GM03348 (cell line): Measurements from ENCODE around the gene ATXN2L.

Experiments used
- DNase-seq: peaks from one replicate; pipeline ENCODE4 v3.0.0; 2012; ENCODE audit warnings: low spot score

Gene ATXN2L

DNA sequence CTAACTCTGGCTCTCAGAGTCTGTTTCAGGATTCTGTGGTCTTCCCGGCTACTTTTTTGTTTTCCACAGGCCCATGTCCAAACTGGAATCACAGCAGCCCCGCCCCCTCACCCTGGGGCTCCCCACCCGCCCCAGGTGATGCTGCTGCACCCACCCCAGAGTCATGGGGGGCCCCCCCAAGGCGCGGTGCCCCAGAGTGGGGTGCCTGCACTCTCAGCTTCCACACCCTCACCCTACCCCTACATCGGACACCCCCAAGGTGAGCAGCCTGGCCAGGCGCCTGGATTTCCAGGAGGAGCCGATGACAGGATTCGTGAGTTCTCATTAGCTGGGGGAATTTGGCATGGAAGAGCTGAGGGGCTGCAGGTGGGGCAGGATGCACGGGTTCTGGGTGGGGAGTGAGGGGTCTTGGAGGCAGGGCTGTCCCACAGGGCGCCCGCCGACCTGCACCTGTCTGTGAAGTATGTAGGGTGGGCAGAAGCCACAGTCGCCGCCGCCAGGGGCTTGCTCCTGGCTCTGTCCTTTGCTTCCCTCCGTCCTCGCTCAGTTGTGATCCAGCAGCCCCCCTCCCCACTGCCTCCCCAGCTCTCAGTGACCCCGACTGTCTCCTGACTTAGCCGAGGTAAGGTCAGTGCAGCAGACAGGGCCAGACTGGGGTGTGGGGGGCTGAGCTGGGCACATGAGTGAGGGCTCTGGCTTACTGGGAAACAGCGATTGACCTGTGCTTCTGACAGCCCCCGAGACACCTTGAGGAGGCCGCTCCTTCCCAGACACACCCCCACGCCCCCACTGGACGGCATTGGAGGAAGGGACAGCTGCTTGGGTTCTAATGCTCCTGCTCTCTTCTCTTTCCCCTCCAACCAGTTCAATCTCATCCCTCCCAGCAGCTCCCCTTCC lies 13.3 kb downstream of the ATXN2L start:
- DNase-seq: no peak

- no peak for DNase-seq
These were observed 13.9 kb downstream of the ATXN2L start for GRCh38 chr16:28836761-28837064.

DNA sequence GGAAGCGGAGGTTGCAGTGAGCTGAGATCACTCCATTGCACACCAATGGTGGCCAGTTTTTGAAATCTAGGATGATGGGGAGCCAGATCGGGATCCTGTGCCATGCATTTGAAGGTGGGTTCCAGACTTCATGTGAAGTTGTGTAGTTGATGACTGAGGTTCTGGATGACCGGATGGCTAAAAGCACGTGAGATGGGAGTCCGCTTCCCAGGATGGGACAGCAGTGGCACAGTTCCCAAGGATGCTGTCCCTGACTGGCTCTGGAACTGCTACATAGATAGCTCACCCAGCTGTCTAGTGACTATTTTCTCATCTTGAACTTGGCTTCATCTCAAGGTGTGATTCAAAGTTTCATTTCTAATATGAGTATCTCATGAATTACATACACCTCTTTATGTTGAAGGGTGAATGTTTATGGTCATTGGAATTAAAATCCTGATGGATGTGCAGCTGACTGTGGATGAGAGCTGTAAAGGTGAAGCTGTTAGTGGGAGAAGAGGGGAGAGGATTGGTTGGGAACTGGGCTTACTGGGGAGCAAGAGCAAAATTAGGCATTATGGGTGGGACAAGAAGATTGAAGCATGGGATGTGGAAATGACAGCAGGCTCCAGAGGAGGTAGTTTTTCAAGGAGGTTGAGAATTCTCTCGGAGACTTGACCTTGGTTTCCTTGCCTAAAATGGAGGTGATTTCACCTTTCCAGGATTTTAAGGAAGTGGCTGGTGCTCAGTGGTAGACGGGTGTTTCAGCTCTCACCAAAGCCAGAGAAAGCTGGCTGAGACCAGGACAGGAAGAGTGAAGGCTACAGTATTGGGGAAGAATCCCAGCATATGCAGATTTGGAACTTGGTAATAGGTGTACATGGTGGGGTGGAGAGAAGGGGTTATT lies 15.1 kb downstream of the ATXN2L start:
- DNase-seq: no peak

DNA sequence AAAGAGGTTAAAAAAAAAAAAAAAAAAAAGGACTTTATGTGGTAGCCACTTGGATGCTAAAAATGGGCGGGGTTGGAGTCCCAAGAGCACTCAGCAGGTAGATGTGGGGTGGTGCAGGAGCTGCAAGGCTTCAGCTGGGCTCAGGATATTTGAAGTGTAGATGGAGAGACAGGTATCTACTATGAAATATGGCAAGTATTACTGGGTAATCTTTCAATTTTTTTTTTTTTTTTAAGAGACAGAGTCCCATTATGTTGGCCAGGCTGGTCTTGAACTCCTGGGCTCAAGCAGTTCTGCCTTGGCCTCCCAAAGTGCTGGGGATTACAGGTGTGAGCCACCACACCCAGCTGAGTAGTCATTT lies 15.7 kb downstream of the ATXN2L start:
- DNase-seq: no peak

- no peak for DNase-seq
These were observed 16.3 kb downstream of the ATXN2L start for GRCh38 chr16:28839004-28839639.

DNA sequence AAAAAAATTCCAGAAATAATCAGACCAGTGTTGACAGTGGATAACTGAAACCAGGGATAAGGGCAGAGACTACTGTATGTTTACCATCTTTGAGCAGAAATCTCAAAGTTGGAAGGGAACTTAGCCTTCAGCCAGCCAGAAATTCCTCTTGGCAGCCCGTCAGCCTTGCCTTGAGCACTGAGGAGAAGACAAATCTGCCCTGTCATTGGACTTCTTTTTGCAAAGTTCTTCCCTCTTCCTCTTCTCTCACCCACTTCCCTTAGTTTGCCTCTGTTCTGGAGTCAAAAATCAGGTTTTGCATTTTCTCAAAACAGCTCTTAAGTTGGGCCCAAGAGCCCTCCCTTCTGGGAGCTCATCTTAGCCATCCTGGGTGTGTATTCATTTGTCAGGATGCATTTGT lies 17.1 kb downstream of the ATXN2L start:
- no peak for DNase-seq

- no peak for DNase-seq
These were observed 19.9 kb downstream of the ATXN2L start for GRCh38 chr16:28842696-28843095.

GRCh38 chr16:28843766-28844165 lies 21.0 kb downstream of the ATXN2L start:
- DNase-seq: no peak

GRCh38 chr16:28844226-28844885 lies 21.6 kb downstream of the ATXN2L start:
- no peak for DNase-seq

GRCh38 chr16:28845293-28845692 lies 22.5 kb downstream of the ATXN2L start:
- peak; percentile 16 for DNase-seq

GRCh38 chr16:28845761-28846079 lies 22.9 kb downstream of the ATXN2L start:
- DNase-seq: no peak

DNA sequence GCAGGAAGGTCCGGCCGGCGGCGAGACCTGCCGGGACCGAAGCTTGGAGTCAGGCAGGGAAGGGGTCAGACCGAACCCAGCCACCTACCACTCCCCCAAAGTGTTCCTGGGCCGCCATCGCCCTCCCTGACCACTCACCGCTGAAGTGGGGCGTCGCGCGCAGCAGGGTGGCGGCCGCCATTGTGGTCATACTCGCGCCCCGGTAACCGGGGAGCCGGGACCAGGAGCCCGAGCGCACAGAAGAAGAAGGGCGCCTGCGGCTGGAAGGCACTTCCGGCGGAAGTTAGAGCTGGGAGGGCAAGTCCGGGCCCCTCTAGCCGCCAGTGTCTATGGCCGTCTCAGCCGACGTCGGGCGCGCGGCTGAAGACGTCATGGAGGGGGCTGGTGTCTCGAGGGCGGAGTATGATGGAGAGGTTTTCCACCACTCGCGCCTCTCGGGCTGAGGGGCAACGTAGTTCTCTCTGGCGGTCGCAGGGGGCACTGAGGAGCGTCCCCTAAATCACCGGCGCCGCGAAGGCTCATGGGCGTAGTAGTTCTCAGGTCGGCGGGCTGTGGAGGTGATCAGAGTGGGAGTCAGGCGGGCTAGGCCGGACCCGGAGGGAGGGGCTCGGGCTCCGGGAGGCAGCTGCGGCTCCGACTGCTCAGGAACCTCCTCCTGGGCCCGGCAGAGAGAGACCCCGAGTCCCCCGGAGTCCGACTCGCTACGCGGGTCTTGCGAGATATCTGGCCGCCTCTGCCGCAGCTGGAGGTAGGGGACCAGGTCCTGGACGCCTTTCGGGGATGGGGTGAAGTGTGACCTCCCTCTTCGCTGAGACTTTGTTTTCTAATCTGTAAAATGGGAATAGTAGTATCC lies 23.5 kb downstream of the ATXN2L start, which contains the start of gene TUFM:
Gene TUFM, minus strand, starts transcription at position 269 of the 853 bp plus-strand sequence. Its CDS starts 79 bp downstream, at position 190.
- DNase-seq: peak; percentile 96

DNA sequence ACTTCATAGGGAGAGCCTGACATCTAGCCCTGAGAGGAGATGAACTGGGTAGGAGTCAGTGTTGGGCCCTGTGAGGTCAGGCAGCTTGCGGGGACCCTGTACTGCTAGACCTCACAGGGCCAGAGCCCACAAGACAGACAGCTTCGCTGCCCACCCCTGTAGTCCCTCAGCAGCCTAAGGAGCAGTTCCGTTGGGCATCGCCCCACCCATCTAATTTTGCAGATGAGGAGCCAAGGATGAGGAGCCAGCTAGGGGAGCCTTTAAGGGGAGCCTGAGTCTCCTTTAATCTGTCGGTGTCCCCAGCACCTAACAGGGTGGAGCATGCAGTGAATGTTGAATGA lies 24.1 kb downstream of the ATXN2L start:
- DNase-seq: no peak

DNA sequence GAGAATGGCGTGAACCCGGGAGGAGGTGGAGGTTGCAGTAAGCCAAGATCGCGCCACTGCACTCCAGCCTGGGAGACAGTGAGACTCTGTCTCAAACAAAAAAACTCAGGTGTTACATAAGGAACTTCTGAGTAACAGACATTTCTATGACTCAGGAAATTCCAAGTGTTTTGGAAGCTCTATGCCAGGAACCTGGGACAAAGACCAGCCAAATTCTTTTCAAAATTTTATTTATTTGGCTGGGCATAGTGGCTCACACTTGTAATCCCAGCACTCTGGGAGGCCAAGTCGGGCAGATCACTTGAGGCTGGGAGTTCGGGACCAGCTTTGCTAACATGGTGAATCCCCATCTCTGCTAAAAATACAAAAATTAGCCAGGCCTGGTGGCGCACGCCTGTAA lies 35.6 kb downstream of the ATXN2L start:
- DNase-seq: no peak

- DNase-seq: no peak
These were observed 36.5 kb downstream of the ATXN2L start for GRCh38 chr16:28859326-28859725.

GRCh38 chr16:28863929-28864793 lies 41.4 kb downstream of the ATXN2L start:
- DNase-seq: peak; percentile 57

DNA sequence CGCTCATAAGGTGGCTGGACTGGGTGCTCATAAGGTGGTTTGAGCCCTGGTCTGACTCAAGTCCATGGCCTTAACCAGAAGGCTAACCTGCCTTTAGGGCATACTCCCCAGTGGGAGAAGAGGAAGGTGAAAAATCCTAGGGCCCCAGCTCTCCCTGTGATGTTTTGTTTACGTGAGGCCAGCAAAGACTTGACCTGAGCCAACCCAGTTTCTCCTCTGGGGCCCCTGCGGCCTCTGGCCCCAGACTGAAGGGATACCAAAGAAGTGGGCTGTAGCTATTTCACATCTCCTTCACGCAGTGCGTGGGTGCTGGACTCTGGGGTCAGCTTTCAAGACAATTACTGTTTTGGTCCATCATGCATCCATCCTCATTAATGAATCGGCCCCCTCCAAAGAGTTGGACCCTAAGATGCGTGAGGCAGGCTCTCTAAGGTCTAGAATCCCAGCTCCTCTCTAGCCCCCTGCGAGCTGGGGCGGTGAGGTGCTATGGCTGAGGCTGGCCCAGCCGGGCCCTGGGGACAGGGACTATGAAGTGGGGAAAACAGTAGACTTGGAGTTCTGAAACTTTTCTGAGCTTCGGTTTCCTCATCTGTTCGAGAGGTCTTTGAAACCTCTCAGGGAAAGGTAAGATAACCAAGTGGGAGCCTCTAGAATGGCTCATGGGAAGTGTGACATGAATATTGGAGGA lies 42.3 kb downstream of the ATXN2L start:
- DNase-seq: no peak

- no peak for DNase-seq
These were observed 43.1 kb downstream of the ATXN2L start for GRCh38 chr16:28865722-28866453.

DNA sequence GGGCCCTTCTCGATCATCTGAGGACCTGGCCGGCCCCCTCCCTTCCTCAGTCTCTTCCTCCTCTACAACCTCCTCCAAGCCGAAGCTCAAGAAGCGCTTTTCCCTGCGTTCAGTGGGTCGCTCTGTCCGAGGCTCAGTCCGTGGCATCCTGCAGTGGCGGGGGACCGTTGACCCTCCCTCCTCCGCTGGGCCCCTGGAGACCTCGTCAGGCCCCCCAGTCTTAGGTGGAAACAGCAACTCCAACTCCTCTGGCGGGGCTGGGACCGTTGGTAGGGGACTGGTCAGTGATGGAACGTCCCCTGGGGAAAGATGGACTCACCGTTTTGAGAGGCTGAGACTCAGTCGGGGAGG lies 43.6 kb downstream of the ATXN2L start:
- DNase-seq: no peak
